Nucleus accumbens (tissue), 56 donors: ENCODE measurements around the gene NF1.
"Not testable (repeated sequence)": the region's sequence is repeated elsewhere in the genome, so short reads cannot be mapped to it uniquely, and the experiment has no call there.

ENCODE experiments used
- DNase-seq, 56 donors: peaks; one replicate each; lab custom pipeline; 2025; lab: John Stamatoyannopoulos, UW

NF1 gene

GRCh38 chr17:31128241-31128640, 33.5 kb downstream of the NF1 start:
- DNase-seq, result no peak

- no peak for DNase-seq
Measured at GRCh38 chr17:31130286-31131224, 35.8 kb downstream of the NF1 start.

- no peak for DNase-seq
Measured at GRCh38 chr17:31131299-31131698, 36.5 kb downstream of the NF1 start.

- no peak for DNase-seq
Measured at GRCh38 chr17:31132977-31133376, 38.2 kb downstream of the NF1 start.

GRCh38 chr17:31134576-31134975, 39.8 kb downstream of the NF1 start:
- no peak for DNase-seq

- DNase-seq, result no peak
Measured at GRCh38 chr17:31136319-31136718, 41.5 kb downstream of the NF1 start.

- no peak for DNase-seq
Measured at GRCh38 chr17:31140111-31140510, 45.3 kb downstream of the NF1 start.

GRCh38 chr17:31144428-31144827, 49.7 kb downstream of the NF1 start:
- DNase-seq, result no peak

GRCh38 chr17:31144836-31145235, 50.1 kb downstream of the NF1 start:
- no peak for DNase-seq

GRCh38 chr17:31147507-31148202, 52.9 kb downstream of the NF1 start:
- no peak for DNase-seq

GRCh38 chr17:31148205-31148604, 53.4 kb downstream of the NF1 start:
- no peak for DNase-seq

GRCh38 chr17:31152271-31152670, 57.5 kb downstream of the NF1 start:
- DNase-seq, result no peak

- DNase-seq, result no peak
Measured at GRCh38 chr17:31155208-31155810, 60.5 kb downstream of the NF1 start.

- DNase-seq, result no peak
Measured at GRCh38 chr17:31156326-31156725, 61.5 kb downstream of the NF1 start.

- DNase-seq, result not testable (repeated sequence)
Measured at GRCh38 chr17:31156864-31157263, 62.1 kb downstream of the NF1 start.

GRCh38 chr17:31158746-31159377, 64.1 kb downstream of the NF1 start:
- no peak for DNase-seq

GRCh38 chr17:31163091-31163781, 68.5 kb downstream of the NF1 start:
- no peak for DNase-seq

GRCh38 chr17:31167111-31167510, 72.3 kb downstream of the NF1 start:
- DNase-seq, result no peak

GRCh38 chr17:31171701-31172100, 76.9 kb downstream of the NF1 start:
- no peak for DNase-seq

- no peak for DNase-seq
Measured at GRCh38 chr17:31172388-31172787, 77.6 kb downstream of the NF1 start.
